GM18498 (cell line): ENCODE measurements around the gene ATP8A2.
"Not testable (repeated sequence)": the region's sequence is repeated elsewhere in the genome, so short reads cannot be mapped to it uniquely, and the experiment has no call there.

ENCODE experiments used
- ATAC-seq: cut with Tn5 transposase; IDR thresholded peaks from one replicate; pipeline ENCODE4 v1.9.1; 2021; ENCODE audit warnings: mild to moderate bottlenecking, moderate library complexity; ENCODE audit not compliant: unreplicated experiment

The ATP8A2 gene

GRCh38 chr13:25529425-25529824 is 157.7 kb downstream of the ATP8A2 start:
- no peak for ATAC-seq

GRCh38 chr13:25538276-25538675 is 166.5 kb downstream of the ATP8A2 start:
- no peak for ATAC-seq

- ATAC-seq = no peak
Observed at GRCh38 chr13:25541434-25542123, 169.8 kb downstream of the ATP8A2 start.

DNA sequence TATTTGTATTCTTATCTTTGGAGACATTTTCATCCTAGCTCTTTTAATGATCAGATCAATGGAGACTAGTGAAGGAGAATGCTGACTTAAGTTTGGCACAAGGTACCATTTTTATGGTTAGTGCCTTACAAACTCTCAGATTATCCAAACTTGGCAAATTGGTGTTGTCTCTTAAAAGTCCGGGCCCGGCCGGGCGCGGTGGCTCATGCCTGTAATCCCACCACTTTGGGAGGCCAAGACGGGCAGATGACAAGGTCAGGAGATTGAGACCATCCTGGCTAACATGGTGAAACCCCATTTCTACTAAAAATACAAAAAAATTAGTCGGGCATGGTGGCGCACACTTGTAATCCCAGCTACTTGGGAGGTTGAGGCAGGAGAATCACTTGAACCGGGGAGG is 177.2 kb downstream of the ATP8A2 start:
- ATAC-seq = not testable (repeated sequence)

- ATAC-seq = no peak
Observed at GRCh38 chr13:25561812-25562211, 190.0 kb downstream of the ATP8A2 start.

- no peak for ATAC-seq
Observed at GRCh38 chr13:25570185-25570584, 198.4 kb downstream of the ATP8A2 start.

DNA sequence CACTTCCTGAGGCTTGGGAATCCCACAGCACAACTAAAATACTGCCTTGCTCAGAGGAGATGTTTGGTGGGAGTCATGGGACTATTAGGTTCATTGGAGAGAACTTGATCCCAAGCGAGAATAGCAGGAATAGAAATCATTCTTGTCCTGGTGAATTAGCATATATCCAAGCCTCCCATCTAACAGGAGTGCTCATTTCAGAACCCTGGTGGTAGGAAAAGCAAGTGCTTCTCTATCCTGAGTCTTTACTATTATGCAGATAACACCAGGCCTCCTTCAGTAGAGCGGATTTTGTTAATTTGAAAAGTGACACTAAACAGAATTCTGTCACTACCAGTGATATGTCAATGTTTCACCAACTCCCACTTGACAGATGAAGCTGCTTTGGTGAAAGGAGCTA is 199.5 kb downstream of the ATP8A2 start:
- no peak for ATAC-seq

- not testable (repeated sequence) for ATAC-seq
Observed at GRCh38 chr13:25572171-25572570, 200.4 kb downstream of the ATP8A2 start.

GRCh38 chr13:25574437-25575411 is 202.9 kb downstream of the ATP8A2 start:
- ATAC-seq = peak; percentile 76

DNA sequence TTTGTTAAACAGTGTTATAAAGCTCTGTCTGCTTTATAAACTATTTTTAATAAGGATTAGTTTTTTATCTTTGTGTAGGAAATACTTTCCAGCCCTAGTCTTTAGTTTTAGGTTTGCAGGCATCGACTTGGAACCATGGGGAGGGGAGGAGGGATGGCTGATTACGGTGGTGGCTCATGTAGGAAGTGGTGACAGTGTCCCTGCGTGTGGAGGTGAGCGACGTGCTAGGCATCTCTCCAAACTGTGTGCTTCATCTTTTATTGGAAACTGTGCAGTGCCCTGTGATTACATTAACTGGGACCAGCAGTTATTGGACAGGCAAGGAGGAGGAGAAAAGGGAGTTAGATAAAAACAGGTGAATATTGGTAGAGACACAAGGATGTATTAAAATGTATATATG is 203.8 kb downstream of the ATP8A2 start:
- no peak for ATAC-seq

- ATAC-seq = no peak
Observed at GRCh38 chr13:25578526-25578925, 206.8 kb downstream of the ATP8A2 start.

DNA sequence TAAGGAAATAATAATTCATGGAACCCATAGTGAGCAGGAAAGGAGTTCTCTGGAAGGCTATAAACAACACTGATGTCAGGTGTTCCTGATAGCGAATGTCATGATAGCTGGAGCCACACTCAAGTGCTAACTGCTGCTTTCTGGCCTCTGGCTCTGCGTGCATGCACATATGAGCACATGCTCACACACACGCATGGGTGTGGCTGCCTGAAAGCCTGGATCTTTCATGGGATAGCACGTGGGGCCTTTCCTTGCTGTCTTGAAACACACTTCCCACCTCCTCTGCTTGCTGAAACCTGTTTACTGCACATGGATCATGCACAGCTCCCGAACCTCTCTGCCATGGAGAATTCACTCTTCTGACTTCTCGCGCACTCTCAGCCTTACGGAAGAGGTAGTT is 207.4 kb downstream of the ATP8A2 start:
- ATAC-seq = no peak

- ATAC-seq = no peak
Observed at GRCh38 chr13:25581351-25581750, 209.6 kb downstream of the ATP8A2 start.

DNA sequence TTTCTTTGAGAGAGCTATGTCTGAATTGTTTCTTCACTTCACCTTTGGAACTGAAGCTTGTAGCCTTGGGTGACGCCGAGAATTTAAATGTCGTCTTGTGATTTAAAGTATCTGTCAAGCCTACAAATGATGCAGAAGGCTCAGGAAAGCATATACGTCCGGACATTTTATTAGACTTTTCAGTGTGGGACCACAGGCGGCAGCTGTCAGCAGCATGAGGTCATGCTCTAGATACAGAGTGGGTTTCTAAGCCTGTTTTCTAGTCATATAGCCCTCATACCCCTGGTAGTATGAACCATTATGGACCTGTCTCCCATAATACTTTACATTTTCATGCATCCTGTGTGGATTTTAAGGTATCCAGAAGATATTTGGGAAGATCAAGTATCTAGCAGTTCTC is 212.3 kb downstream of the ATP8A2 start:
- ATAC-seq = no peak

- no peak for ATAC-seq
Observed at GRCh38 chr13:25585000-25585399, 213.2 kb downstream of the ATP8A2 start.

DNA sequence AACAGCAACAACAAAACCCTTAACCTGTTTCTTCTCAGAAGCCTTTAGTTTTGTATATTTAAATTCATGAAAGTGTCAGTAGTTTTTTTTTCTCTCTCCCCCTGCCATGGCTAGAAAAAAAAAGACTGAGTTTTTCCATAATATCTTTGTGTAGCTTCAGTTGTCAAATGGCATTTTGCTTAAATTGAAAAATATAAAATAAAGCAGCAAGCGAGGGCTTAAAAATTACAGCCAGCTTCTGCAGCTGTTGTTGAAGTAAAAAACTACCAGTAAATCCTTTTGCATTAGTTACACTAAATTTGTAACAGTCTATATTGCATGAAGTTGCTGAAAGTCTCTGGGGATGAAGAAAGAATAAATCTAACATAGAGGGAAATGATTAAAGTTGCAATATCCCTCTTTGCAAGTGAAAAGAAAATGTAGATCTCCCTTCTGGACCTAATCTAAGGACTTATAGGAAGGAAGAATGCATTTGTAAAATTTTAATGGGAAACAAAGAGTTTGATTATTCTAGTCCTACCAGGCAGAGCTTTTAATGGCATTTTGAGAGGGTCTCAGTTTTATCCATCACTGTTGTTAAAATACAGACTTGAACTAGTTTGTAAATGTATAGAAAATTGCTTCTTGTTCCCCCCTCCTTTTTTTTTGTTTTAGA is 215.7 kb downstream of the ATP8A2 start:
- no peak for ATAC-seq

DNA sequence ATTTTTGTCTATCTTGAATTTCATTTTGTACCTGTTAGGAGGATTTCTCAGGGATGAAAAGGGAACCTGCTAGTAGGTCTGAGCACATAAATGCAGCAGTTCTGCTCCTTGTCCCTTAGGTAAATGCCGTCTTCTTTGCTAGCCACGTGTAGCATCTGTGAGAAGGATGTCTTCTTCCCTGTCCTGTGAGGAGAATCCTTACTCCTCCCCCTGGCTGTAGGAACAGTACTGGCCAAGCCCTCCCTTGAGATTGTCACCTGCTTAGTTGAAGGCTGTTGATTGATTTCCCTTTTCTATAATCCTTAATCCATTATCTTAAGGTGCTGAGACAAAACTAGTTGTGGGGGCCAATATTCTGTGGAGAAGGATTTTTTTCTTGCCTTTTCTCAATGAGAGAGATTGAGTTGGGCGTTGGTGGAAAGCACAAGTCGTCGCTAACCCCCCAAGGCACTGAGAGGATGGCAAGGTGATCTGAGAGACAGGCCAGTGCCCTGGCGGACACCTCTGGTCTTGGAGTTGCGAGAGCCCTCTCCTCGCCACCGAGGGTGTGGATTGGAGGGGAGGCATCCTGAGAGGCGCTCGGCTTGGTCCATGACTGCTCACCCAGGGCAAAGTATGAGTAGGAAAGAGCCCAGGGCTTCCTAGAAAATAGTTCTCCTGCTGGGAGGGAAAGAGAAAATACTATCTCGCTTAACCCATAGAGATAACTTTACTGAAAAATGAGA is 216.7 kb downstream of the ATP8A2 start:
- ATAC-seq = no peak

DNA sequence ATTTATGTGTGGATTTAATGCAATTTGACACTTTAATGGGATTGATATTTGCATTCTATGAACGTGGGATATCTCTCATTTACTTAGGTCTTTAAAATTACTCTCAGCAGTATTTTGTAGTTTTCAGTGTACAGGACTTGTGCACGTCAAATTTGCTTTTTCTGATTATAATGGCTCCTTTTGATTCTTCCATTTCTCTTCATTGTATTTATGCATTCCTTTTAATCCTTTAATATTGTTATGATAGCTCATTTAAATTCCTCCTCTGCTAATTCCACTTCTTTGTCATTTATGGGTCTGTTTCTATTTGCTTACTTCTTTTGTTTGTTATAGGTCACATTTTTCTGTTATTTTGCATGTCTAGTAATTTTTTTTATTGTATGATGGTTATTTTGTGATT is 226.6 kb downstream of the ATP8A2 start:
- no peak for ATAC-seq

GRCh38 chr13:25602176-25602575 is 230.4 kb downstream of the ATP8A2 start:
- ATAC-seq = no peak

DNA sequence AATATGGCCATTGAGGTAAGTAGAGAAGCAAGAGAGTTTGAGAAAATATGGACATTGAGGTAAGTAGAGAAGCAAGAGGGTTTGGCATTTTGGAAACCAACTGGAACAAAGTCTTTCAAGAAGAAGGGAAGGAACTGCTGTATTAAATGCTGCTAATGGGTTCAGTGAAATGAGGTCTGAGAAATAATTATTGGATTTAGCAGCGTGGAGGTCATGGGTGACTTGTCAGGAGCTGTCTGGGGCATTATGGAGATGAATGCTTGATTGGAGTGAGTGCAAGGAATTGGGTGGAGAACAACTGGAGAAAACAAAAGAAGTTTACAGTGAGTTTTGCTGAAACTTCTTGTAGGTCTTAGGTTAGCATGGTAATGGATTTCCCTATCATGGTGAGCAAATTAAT is 232.3 kb downstream of the ATP8A2 start:
- no peak for ATAC-seq

DNA sequence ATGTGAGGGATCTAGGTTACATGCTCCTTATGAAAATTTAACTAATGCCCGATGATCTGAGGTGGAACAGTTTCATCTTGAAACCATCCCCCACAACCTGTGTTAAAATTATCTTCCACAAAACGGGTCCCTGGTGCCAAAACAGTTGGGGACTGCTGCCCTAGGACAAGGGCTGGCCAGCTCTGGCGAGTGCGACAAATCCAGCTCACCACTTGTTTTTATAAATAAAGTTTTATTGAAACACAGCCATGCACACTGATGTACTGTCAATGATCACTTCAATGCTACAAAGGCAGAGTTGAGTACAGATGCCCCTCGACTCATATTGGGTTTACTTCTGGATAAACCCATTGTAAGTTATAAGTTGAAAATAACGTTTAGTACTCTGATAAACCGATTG is 235.3 kb downstream of the ATP8A2 start:
- ATAC-seq = no peak
